ENCODE results near the gene SPACA4. TPM values are rescaled to one million over a fixed set of nuclear protein-coding genes. Genes with fewer than 3 reads are reported as not detected.

SPACA4 gene
- total and polyA plus RNA-seq, 9 of the 15 experiments (the other 6 are each of a cell fraction or from before 2014, with no cell fraction given) = not detected

DNA sequence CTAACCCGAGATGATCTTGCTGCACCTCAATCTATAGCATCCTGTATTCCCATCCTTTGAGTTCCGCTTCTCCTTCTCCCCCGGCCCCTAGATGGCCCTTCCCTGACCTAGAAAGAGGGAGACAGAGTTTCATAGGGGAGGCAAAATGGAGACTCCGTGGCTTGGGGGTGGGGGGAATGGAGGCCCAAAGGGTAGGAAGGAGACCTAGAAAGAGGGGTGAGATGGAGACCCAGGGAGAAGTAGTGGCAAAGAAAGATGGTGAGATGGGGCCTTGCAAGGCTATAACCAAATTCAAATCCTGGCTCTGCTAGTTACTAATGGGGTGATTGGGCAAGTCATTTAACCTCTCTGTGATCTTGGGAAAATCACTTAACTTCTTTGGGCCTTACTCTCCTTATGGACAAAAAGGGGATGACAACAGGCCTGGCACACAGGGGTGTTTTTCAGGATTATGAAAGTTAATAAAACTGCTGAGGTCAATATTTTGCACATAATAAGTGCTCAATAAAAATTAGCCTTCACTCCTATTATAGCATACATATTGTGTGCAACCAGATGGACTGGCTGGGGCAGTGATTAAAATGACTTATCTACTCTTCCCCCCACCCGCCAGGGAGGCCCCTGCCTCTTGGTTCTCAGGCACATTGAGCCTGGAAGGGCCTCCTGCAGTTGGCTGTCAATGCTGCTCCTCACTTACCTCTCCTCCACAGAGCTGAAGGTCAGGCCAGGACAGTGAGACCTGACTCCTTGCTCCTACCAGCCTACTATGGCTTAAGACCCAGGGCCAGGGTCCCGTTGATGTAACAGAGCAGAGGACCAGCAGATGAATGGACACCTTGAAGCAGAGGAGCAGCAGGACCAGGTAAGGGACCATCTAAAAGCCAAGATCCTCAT, 13.4 kb downstream of the SPACA4 start (continued):
- no peak for TF ChIP-seq RBM34 (IDR thresholded peaks at IDR 0.05; ENCODE audit: borderline replicate concordance, insufficient read depth, low read length)
- TF ChIP-seq KDM2B (CRISPR knock-in tag; IDR thresholded peaks at IDR 0.05) = no peak
- no peak for TF ChIP-seq PRMT5 (CRISPR knock-in tag; IDR thresholded peaks at IDR 0.05)
- TF ChIP-seq, protein P1, sequence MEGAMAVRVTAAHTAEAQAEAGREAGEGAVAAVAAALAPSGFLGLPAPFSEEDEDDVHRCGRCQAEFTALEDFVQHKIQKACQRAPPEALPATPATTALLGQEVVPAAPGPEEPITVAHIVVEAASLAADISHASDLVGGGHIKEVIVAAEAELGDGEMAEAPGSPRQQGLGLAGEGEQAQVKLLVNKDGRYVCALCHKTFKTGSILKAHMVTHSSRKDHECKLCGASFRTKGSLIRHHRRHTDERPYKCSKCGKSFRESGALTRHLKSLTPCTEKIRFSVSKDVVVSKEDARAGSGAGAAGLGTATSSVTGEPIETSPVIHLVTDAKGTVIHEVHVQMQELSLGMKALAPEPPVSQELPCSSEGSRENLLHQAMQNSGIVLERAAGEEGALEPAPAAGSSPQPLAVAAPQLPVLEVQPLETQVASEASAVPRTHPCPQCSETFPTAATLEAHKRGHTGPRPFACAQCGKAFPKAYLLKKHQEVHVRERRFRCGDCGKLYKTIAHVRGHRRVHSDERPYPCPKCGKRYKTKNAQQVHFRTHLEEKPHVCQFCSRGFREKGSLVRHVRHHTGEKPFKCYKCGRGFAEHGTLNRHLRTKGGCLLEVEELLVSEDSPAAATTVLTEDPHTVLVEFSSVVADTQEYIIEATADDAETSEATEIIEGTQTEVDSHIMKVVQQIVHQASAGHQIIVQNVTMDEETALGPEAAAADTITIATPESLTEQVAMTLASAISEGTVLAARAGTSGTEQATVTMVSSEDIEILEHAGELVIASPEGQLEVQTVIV (CRISPR knock-in tag; IDR thresholded peaks at IDR 0.05; ENCODE audit: borderline replicate concordance) = no peak
- no peak for TF ChIP-seq ZNF764 (CRISPR knock-in tag; IDR thresholded peaks at IDR 0.05; ENCODE audit: low read depth)
- TF ChIP-seq ELF2 (CRISPR knock-in tag; IDR thresholded peaks at IDR 0.05) = 0 out of 2 replicates have a peak, but pooled peaks have one; percentile 26
- TF ChIP-seq ARID4B (CRISPR knock-in tag; IDR thresholded peaks at IDR 0.05) = no peak
- no peak for TF ChIP-seq SUPT5H (IDR thresholded peaks at IDR 0.05)
- TF ChIP-seq JUN (IDR thresholded peaks at IDR 0.05; ENCODE audit: borderline replicate concordance, low read depth, low read length) = no peak
- no peak for TF ChIP-seq JUN (CRISPR knock-in tag; IDR thresholded peaks at IDR 0.05; ENCODE audit: borderline replicate concordance)
- no peak for TF ChIP-seq ZFP36 (IDR thresholded peaks at IDR 0.05; ENCODE audit: low read depth, low read length, partially characterized antibody)
- TF ChIP-seq NCOA1 (IDR thresholded peaks at IDR 0.05; ENCODE audit: low read depth) = no peak
- TF ChIP-seq HDGF (IDR thresholded peaks at IDR 0.05) = no peak; the same call in 1 of the 2 replicates
- TF ChIP-seq MCM5 (IDR thresholded peaks at IDR 0.05; ENCODE audit: low read depth) = no peak
- TF ChIP-seq ZNF124 (CRISPR knock-in tag; IDR thresholded peaks at IDR 0.05) = no peak
- no peak for TF ChIP-seq ZFP1 (CRISPR knock-in tag; IDR thresholded peaks at IDR 0.05)
- no peak for TF ChIP-seq TEAD1 (CRISPR knock-in tag; IDR thresholded peaks at IDR 0.05)
- TF ChIP-seq ATF2 (CRISPR knock-in tag; IDR thresholded peaks at IDR 0.05) = no peak
- peak; percentile 41; the same call in 1 of the 2 replicates for TF ChIP-seq ZNF707 (CRISPR knock-in tag; conservative IDR thresholded peaks at IDR 0.05)
- no peak for TF ChIP-seq YY1 (IDR thresholded peaks at IDR 0.05; ENCODE audit: borderline replicate concordance in 1 of 3, control insufficient read depth in 1 of 3, extremely low read depth in 1 of 3, insufficient read depth in 3 of 3, insufficient read length in 1 of 3, insufficient replicate concordance in 2 of 3, low read depth in 1 of 3, low read length in 2 of 3)
